CD14-positive monocyte (primary cell): ENCODE data around the gene G6PD. TPM values are rescaled to one million over a fixed set of nuclear protein-coding genes. Genes with fewer than 3 reads are reported as not detected.

Source experiments
- DNase-seq, 3 donors: peaks; one replicate each; pipeline ENCODE4 v3.0.0-alpha.2; 2011 to 2022
- H2AFZ ChIP-seq: 2 replicates; pipeline ENCODE4 v1.6.0; 2012; ENCODE audit warnings: mild to moderate bottlenecking, low read depth, low read length, inconsistent platforms; ENCODE audit not compliant: insufficient read depth, poor library complexity, severe bottlenecking
- H3K27ac ChIP-seq, 2 donors: 1 replicate in 1 of 2; 2 replicates in 1 of 2; pipeline ENCODE4 v1.5.1; 2012 to 2013; ENCODE audit warnings: low read length in 2 of 2, control low read depth in 1 of 2, inconsistent platforms in 1 of 2, low read depth in 1 of 2, mild to moderate bottlenecking in 1 of 2
- H3K27me3 ChIP-seq, 2 donors: one replicate each; pipeline versions ENCODE4 v1.6.0 to v1.6.1; 2011 to 2013; ENCODE audit warnings: low read length in 2 of 2; ENCODE audit not compliant: control insufficient read depth in 2 of 2, insufficient read depth in 2 of 2
- H3K36me3 ChIP-seq, 2 donors: replicated peaks in 1 of 2; 1 replicate in 1 of 2; 2 replicates in 1 of 2; pipeline versions ENCODE4 v1.5.1 to v1.6.1; 2012 to 2013; ENCODE audit warnings: low read length in 2 of 2, control low read depth in 1 of 2, inconsistent platforms in 1 of 2, mild to moderate bottlenecking in 1 of 2; ENCODE audit not compliant: insufficient read depth in 2 of 2, control insufficient read depth in 1 of 2
- H3K4me1 ChIP-seq, 2 donors: 1 replicate in 1 of 2; 2 replicates in 1 of 2; pipeline versions ENCODE4 v1.5.1 to v1.6.1; 2012 to 2013; ENCODE audit warnings: low read length in 2 of 2, control low read depth in 1 of 2, inconsistent platforms in 1 of 2, mild to moderate bottlenecking in 1 of 2, moderate library complexity in 1 of 2; ENCODE audit not compliant: insufficient read depth in 2 of 2, control insufficient read depth in 1 of 2
- H3K4me2 ChIP-seq: replicated peaks from 2 replicates; pipeline ENCODE3; 2012; ENCODE audit warnings: low read length, moderate library complexity, mild to moderate bottlenecking; ENCODE audit not compliant: poor library complexity, severe bottlenecking; ENCODE audit errors: extremely low read depth
- H3K4me3 ChIP-seq, 3 experiments: fragments of 200-600 bp in 1 of 3; sonication (generic) in 1 of 3; replicated peaks in 1 of 3; 1 replicate in 2 of 3; 2 replicates in 1 of 3; pipeline ENCODE4 v1.5.1; 2011 to 2013; ENCODE audit warnings: low read length in 3 of 3, mild to moderate bottlenecking in 3 of 3, control low read depth in 2 of 3, low read depth in 2 of 3, inconsistent platforms in 1 of 3, moderate library complexity in 1 of 3
- H3K79me2 ChIP-seq: 2 replicates; pipeline ENCODE4 v1.6.0; 2012; ENCODE audit warnings: mild to moderate bottlenecking, control low read depth, inconsistent platforms, low read length, moderate library complexity; ENCODE audit not compliant: insufficient read depth
- H3K9ac ChIP-seq: 2 replicates; pipeline ENCODE4 v1.6.0; 2017; ENCODE audit warnings: low read length, mild to moderate bottlenecking; ENCODE audit not compliant: insufficient read depth, poor library complexity, severe bottlenecking
- H3K9me3 ChIP-seq, 2 donors: replicated peaks in 1 of 2; 1 replicate in 1 of 2; 2 replicates in 1 of 2; pipeline versions ENCODE4 v1.5.1 to v1.6.1; 2012 to 2013; ENCODE audit warnings: low read length in 2 of 2, control low read depth in 1 of 2; ENCODE audit not compliant: control insufficient read depth in 1 of 2, insufficient read depth in 1 of 2
- H4K20me1 ChIP-seq: 2 replicates; pipeline ENCODE4 v1.6.0; 2012; ENCODE audit warnings: mild to moderate bottlenecking, low read length, control low read depth, moderate library complexity; ENCODE audit not compliant: insufficient read depth
- H3K27ac Mint-ChIP-seq, 7 donors: one replicate each; pipeline ENCODE4 v1.8.0; 2020; ENCODE audit warnings: mild to moderate bottlenecking in 7 of 7, mixed read lengths in 7 of 7, moderate library complexity in 6 of 7, inconsistent platforms in 2 of 7
- H3K27me3 Mint-ChIP-seq, 3 donors: one replicate each; pipeline ENCODE4 v1.8.0; 2021 to 2022; ENCODE audit warnings: low read depth in 3 of 3, mild to moderate bottlenecking in 3 of 3, mixed read lengths in 3 of 3, moderate library complexity in 3 of 3, inconsistent platforms in 1 of 3
- H3K36me3 Mint-ChIP-seq, 2 donors: one replicate each; pipeline ENCODE4 v1.8.0; 2020; ENCODE audit warnings: mixed read lengths in 2 of 2, inconsistent platforms in 1 of 2, mild to moderate bottlenecking in 1 of 2
- H3K4me1 Mint-ChIP-seq: one replicate; pipeline ENCODE4 v1.8.0; 2020; ENCODE audit warnings: mild to moderate bottlenecking, mixed read lengths
- H3K4me3 Mint-ChIP-seq, 2 donors: one replicate each; pipeline ENCODE4 v1.8.0; 2020; ENCODE audit warnings: mild to moderate bottlenecking in 2 of 2, mixed read lengths in 2 of 2, moderate library complexity in 1 of 2
- H3K9me3 Mint-ChIP-seq, 7 donors: one replicate each; pipeline ENCODE4 v1.8.0; 2020 to 2022; ENCODE audit warnings: mixed read lengths in 7 of 7, mild to moderate bottlenecking in 6 of 7, moderate library complexity in 6 of 7, inconsistent platforms in 2 of 7
- CTCF ChIP-seq: fragments of 200-600 bp; IDR thresholded peaks from one replicate; pipeline ENCODE4 v1.8.0; 2022; ENCODE audit warnings: antibody characterized with exemption, mild to moderate bottlenecking
- WGBS: methylation state at CpG from one replicate; pipeline ENCODE4 v1.1.5; 2013; ENCODE audit warnings: missing lambda C conversion rate; ENCODE audit not compliant: insufficient coverage; 5-methylcytosine and 5-hydroxymethylcytosine counted together
- intact Hi-C, 2 donors: fragments of 100-400 bp; cut with micrococcal nuclease; formaldehyde crosslinking; loops; one replicate each; pipeline versions ENCODE4 v1.15.0 to v1.15.1; 2023
- polyA plus RNA-seq, 3 donors: library from polyadenylated mRNA; depleted of rRNA in 1 of 3; unstranded in 2 of 3; stranded (reverse) in 1 of 3; fragments of 300-500 nt in 2 of 3; fragments of >200 nt in 1 of 3; fragmentation: Illumina TruSeq in 2 of 3; gene quantifications; 1 replicate in 2 of 3; 2 replicates in 1 of 3; pipeline ENCODE4 v1.2.3, GENCODE V29; 2012 to 2021

G6PD gene
- polyA plus RNA-seq, 3 donors = 10.7 to 165 (median 14.7) TPM

GRCh38 chrX:154513716-154514115, 32.9 kb downstream of the G6PD start:
- Mint-ChIP-seq H3K4me1 (peaks cover 11% of the 10 kb centered on the region), H3K36me3 (peaks cover 19 to 20% of the 10 kb centered on the region in 2 donors), H3K27ac (peak overlapping the region in 2 of 7 donors; percentile 7 to 81), H3K4me3 (no peak overlapping the region), H3K9me3 (peaks cover 0 to 35% (median 13%) of the 10 kb centered on the region in 7 donors), H3K27me3 (peaks cover 0 to 10% (median 0%) of the 10 kb centered on the region in 3 donors)
- Histone ChIP-seq H3K4me3 (no peak overlapping the region), H3K79me2 (peaks cover 3% of the 10 kb centered on the region), H2AFZ (no peak overlapping the region), H3K4me2 (no peak overlapping the region), H3K9me3 (peaks cover 0 to 10% of the 10 kb centered on the region in 2 donors), H3K36me3 (peaks cover 0 to 13% of the 10 kb centered on the region in 2 donors), H3K27ac (no peak overlapping the region), H4K20me1 (no peaks in the 10 kb centered on the region), H3K9ac (no peak overlapping the region), H3K4me1 (peaks cover 13 to 14% of the 10 kb centered on the region in 2 donors), H3K27me3 (no peaks in the 10 kb centered on the region)
- intact Hi-C loops = no loop called here
- no peak for TF ChIP-seq CTCF
- WGBS = 100% methylated on average over 2 of the region's 2 CpGs
- no peak for DNase-seq

GRCh38 chrX:154512879-154513553, 33.6 kb downstream of the G6PD start:
- Histone ChIP-seq H3K4me1 (peaks cover 13 to 14% of the 10 kb centered on the region in 2 donors), H3K79me2 (peaks cover 3% of the 10 kb centered on the region), H3K9ac (no peak overlapping the region), H4K20me1 (no peaks in the 10 kb centered on the region), H3K27ac (no peak overlapping the region), H3K4me3 (no peak overlapping the region), H3K4me2 (no peak overlapping the region), H3K36me3 (peaks cover 0 to 16% of the 10 kb centered on the region in 2 donors), H3K27me3 (no peaks in the 10 kb centered on the region), H3K9me3 (peaks cover 0 to 10% of the 10 kb centered on the region in 2 donors), H2AFZ (no peak overlapping the region)
- H3K4me3 Mint-ChIP-seq = no peak overlapping the region
- peaks cover 0 to 39% (median 13%) of the 10 kb centered on the region in 7 donors for H3K9me3 Mint-ChIP-seq
- peaks cover 11% of the 10 kb centered on the region for H3K4me1 Mint-ChIP-seq
- DNase-seq = no peak
- peaks cover 0 to 12% (median 0%) of the 10 kb centered on the region in 3 donors for H3K27me3 Mint-ChIP-seq
- H3K27ac Mint-ChIP-seq = no peak overlapping the region
- H3K36me3 Mint-ChIP-seq = peaks cover 23 to 26% of the 10 kb centered on the region in 2 donors
- 98% methylated on average over 7 of the region's 16 CpGs for WGBS
- no peak for TF ChIP-seq CTCF
- intact Hi-C loops = no loop called here
